NCI-H2171 treated with DMSO at 0.1 percent for 48 hours (cell line): Measurements from ENCODE around the gene SLC25A52.
"Not testable (repeated sequence)": the region's sequence is repeated elsewhere in the genome, so short reads cannot be mapped to it uniquely, and the experiment has no call there.

Source experiments
- DNase-seq: peaks from one replicate; lab custom pipeline; 2025; lab: John Stamatoyannopoulos, UW

SLC25A52 gene, protein sequence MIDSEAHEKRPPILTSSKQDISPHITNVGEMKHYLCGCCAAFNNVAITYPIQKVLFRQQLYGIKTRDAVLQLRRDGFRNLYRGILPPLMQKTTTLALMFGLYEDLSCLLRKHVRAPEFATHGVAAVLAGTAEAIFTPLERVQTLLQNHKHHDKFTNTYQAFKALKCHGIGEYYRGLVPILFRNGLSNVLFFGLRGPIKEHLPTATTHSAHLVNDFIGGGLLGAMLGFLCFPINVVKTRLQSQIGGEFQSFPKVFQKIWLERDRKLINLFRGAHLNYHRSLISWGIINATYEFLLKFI

DNA sequence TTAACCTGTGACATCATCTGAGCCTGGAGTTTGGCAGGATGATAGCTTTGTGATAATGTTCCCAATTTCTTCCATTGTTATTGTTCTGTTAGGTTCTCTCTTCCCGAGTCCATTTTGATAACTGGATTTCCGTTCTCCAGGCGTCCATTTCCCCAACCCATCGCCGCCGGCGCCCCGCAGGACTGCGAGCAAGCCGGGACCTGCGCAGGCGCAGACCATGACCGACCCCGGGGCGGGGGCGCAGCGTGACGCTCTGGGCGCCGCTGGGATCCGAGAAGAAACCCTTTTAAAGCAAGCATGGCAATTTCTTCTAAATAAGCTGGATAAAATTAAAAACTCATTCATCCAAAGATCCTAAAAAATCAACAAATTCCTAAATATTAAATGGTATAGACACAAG, at the start of gene SLC25A52:
TSS of gene SLC25A52 (minus strand) at position 186 of the 400 bp plus-strand sequence. CDS start 219 bp downstream, outside the sequence.
- no peak for DNase-seq

DNA sequence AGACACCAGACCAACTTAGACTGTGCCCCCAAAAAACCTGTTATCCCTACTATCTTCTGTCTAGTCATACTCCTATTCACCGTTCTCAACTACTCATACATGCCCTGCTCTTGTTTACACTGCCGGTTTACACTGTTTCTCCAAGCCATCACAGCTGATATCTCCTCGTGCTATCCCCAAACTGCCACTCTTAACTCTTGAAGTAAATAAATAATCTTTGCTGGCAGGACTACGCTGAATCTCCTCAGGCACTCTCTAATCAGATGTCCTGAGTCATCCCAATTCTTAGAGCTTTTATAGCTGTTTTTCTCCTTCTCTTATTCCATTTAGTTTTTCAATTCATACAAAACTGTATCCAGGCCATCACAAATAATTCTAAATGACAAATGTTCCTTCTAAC, 48.4 kb upstream of the SLC25A52 start:
- not testable (repeated sequence) for DNase-seq

DNA sequence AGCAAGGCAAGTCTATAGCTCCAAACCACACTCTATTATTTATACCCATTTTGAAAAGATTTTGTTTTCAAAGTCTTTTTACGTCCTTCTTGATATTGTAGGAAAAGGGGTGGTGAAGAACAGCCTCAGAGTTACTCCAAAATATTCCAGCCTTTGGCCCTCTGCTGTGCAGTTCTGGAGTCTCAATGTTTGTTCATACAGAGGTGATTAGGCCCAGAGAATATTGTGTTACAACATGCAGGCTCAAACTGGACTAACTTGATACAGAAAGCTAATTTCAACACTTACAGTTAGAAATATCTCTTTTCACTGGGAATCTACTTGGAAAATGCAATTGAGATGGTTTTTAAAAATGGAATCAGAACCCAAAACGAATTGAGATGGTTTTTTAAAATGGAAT, 40.4 kb upstream of the SLC25A52 start:
- DNase-seq = no peak

DNA sequence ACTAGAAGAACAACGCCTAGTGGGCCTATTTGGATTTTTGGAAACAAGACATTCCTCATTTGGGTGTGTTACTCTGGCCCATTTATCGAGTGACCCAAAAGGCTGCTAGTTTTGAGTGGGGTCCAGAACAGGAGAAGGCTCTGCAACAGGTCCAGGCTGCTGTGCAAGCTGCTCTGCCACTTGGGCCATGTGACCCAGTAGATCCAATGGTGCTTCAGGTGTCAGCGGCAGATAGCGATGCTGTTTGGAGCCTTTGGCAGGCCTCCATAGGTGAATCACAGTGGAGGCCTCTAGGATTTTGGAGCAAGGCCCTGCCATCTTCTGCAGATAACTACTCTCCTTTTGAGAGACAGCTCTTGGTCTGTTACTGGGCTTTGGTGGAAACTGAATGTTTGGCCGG, 38.6 kb upstream of the SLC25A52 start:
- not testable (repeated sequence) for DNase-seq

DNA sequence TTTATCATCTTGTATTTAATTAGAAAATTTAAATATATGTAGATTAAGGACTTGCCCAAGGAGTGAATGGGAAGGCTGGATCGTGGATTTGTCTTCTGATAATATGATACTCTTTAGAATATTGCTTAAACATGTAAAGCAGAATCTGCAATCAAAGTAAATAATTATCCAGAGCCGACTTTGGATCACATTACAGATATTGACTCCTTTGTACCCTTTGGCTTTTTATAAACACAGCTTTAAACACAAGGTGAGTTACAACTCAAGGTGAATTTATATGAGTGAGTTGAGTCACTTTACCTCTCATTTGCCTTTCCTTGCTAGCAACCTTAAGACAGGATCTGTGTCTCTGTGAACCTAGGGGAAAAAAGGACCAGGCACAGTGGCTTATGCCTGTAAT, 37.7 kb upstream of the SLC25A52 start:
- no peak for DNase-seq

DNA sequence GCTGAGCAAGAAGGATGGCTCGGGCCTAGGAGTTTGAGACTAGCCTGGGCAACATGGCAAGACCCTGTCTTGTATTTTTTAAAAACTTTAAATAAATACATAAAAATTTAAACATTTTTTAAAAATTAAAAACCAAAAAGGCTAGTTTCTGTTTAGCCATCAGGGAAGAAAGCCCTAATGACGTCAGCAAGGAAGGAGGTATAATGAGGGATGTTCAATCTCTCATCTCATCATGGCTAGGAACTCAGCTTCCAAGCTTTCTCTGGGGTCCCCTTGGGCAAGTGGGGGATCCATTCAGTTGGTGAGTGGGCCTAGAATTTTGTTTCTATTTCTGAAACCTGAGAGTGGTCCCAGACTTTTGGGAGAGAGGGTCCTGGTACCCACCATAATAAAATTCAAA, 35.1 kb upstream of the SLC25A52 start:
- DNase-seq = no peak

DNA sequence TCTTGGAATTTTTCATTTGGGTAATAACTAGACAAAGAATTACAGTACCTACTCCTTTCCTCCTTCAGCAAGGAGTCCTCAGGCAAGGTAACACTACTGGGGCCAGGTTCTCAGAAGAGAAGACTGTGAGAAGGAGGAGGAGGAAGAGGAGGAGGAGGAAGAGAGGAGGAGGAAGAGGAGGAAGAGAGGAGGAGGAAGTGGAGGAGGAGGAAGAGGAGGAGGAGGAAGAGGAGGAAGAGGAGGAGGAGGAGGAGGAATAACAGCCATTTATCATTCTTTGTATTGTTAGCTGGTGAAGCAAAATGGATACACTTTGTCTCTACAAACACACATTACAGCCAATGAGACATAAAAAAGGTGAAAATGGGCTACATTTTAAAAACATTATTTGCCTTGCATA, 32.9 kb upstream of the SLC25A52 start:
- no peak for DNase-seq

DNA sequence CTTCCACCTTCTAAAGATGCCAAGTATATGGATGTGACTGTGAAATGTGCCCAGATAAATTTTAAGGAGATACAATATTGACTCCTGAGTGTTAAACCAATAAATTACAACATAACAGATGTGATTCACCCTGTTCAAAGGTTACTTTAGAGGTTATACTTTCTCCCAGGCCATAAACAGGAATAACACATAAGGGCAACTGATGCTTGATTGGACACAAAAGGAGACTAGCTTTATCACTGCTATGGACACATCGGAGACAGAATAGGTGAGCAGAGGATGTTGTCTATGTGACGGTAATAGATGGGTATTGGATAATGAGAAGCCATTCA, 31.9 kb upstream of the SLC25A52 start:
- no peak for DNase-seq

DNA sequence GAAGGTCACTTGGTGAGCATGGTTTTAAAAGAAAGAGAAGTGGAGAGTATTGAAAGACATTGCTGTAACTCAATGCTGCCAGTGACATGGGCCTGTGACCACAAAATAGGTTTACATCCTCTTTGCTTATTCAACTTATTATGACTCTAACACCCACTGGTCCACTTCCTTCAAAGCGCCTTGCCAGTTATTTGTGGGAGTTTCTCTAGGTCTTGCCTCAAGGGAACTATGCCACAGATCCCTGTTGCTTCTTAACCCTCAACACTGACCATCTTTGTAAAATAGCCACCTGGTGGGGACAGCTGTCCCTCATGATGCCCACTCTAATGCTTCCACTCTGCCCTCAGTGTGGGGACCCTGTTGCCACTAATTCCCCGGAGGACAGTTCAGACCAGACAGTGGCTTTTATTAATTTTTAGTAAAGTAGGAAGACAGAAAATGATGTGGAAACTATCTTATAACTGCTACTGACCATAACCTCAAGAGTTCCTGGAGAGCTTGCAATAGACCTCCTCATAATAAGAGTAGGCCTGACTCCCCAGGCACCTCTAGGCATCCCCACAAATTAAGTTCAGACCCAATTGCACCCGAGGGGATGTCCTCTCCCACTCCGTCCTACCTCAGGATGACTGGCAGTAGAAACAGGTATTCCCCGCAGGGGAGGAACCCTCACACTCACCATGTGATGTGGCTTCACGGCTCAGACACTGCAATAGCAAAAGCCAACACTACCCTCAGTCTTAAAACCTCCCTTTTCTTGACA, 31.3 kb upstream of the SLC25A52 start:
- no peak for DNase-seq

DNA sequence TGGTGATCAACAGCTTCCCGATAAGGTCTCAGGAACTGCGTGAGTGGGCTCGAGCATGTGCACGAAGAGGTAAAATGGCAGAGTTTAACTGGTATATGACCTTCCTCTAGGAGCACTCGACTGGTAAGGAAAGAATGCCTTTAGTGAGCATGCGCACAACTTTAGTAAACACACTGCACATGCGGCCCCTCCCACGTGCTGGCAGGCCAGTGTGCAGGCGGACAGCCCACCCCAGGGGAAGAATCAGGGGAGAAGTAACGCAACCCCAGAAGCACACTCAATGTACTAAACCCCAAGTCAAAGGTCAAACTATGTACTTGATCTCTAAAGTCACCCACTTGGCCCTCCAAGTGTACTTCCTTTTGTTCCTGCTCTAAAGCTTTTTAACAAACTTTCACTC, 28.7 kb upstream of the SLC25A52 start:
- no peak for DNase-seq

DNA sequence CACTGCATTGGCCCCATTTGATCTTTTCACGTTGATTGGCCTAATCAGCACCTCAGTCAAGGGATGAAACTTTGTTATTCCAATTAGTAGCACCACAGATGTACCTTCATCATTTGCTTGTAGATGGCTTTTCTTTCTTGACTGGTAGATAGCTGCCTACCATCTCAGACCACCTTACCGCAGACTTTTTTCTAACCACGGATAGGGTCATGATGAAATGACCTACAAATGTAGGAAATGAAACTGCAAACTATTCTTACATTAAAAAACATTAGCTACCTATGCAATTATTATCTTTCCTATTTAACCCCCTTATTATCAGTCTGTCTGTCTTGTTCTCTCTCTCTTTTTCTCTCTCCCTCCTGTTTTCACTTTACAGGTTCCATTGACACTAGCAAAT, 22.4 kb upstream of the SLC25A52 start:
- no peak for DNase-seq

DNA sequence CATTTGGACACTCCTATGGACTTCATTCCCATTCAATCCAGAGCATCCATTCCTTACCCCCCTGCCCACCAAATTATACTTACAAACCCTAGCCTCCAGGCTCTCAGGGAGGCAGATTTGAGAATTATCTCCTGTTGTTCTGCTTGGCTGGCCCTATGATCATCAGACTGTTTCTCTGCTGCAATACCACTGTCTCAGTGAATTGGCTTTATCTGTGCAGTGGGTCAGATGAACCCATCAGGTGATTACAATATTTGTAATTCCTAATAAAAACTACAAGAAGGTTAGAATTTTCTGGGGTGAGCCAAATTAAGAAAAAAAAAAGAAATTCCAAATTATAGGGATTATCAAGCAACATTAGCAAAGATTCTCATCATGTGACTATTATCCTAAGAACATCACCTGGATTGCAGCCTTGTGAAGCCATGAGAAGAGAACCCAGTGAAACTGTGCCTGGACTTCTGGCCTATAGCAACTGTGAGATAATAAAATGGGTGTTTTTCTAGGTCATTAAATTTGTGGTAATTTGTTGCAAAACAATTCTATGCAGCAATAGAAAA, 17.8 kb upstream of the SLC25A52 start:
- DNase-seq = no peak

DNA sequence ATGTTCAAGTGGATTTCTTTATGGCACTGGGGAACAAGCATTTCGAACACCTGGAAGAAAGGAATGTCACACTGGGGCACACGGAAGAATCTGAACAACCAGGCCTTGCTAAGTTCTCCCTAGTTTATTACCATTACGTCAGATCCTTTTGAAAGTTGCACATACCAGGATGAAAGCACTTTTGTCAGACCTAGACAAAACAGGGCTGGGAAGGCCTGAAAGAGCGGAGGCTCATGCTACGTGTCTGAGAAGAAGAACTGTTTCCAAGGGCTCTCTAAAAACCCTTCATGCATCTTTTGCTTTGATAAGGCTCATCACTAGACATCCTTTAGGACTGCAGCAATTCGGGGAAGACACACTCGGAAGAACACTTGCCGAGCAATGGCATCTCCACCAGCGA, 15.4 kb upstream of the SLC25A52 start:
- DNase-seq = no peak

DNA sequence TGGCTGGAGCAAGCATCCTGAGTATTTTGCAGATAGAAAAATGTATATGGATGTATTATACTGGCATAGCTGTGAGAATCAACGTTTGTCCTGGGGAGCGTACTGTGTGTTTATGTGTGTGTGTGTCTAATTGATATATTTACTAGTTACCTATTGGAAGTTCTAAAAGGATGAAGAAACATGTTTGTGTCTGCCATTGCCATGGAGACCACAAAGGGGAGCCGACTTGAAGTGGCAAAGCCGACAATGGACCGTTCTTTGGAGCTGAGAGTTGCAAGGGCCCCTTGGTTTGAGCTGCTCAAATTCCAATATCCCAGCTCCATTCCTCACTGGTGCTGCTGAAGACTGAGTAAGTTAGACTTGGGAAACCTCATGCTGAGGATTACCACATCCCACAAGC, 14.3 kb upstream of the SLC25A52 start:
- DNase-seq = no peak

DNA sequence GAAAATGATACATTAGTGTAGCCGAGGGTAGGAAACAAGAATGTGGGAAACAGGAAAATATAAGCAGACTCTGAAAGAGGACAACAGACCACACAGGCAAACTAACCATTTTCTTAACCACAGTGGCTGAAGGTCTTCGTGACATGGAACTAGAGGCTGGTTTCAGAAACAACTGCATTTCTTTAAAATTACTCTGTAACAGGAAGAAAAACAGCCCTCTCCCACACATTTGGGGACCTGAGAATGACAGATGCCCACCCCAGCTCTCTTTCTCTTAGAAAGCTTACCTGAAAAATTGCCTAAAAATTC, 13.8 kb upstream of the SLC25A52 start:
- no peak for DNase-seq

DNA sequence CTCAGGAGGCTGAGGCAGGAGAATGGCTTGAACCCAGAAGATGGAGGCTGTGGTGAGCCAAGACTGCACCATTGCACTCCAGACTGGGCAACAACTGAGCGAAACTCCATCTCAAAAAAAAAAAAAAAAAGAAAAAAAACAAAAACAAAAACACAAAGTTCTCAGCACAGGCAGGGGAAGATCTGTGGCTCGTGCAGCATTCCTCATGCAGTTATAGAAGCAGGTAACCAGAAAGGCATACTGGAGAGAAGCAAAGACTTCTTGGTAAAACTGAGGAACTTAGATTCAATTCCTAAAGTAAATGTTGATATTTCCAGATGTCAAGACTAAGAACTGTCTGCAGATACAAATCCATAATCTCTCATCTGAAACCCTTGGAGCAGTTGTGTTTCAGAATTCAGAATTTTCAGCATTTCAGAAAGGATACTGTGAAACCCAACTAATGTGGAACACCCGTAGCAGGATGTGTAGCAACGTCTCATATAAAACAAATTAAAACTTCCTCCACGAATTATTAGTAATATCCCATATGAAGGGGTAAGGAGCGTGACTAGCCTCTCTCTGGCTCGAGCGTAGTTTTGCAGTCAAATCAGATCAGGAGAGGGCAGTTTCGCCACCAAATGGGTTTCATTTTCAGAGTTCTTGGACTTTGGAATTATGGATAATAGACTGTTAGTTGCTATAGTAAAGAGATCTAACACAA, 13.2 kb upstream of the SLC25A52 start:
- no peak for DNase-seq

DNA sequence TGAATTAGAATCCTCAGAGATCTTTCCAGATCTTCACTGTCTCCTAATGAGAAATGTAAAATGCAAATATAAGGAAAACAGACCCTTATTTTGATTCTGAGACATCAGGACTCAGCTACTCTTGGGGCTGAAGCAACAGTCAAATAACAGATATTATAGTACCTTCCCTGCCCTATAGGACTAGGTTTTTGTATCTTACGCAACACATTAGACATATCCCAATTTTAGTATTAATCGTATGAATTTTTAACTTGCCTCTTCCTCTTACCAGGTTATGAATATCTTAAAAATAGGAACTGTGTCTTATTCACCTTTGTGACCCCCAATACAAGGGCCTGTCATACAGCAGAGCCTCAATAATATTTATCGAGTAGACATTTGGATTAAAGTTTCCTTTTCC, 12.0 kb upstream of the SLC25A52 start:
- DNase-seq = no peak

DNA sequence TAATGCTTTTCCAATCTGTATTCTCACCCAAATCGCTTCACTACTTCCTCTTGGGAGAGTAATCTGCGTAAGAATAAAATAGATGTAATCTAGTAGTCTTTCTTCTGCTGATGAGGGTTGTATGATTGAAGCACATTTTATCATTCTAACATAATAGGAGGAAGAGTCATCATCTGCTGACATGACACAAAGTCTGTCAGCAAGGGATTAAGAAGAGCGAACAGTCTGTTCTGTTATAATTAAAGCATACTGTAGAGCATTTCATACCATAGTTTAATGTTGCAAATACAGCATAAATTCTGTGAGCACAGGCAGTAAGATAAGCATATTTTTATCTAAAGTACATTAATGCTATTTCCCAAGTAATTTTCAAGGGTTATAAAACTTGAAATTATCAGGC, 10.4 kb downstream of the SLC25A52 start:
- DNase-seq = no peak

DNA sequence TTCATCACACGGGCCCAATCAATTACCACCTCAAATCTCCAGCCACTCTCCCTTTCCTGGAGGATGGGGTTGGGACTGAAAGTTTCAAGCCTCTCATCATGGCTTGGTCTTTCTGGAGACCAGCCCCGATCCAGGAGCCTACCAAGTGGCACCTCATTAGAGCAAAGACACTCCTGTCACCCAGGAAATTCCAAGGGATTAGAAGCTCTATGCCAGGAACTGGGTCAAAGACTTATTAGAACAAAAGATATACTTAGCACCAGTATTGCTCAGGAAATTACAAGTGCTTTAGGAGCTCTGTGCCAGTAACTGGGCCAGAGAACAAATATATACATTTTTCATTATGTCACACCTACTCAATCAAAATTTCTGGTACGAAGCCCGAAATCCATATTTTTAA, 14.3 kb downstream of the SLC25A52 start:
- DNase-seq = no peak

DNA sequence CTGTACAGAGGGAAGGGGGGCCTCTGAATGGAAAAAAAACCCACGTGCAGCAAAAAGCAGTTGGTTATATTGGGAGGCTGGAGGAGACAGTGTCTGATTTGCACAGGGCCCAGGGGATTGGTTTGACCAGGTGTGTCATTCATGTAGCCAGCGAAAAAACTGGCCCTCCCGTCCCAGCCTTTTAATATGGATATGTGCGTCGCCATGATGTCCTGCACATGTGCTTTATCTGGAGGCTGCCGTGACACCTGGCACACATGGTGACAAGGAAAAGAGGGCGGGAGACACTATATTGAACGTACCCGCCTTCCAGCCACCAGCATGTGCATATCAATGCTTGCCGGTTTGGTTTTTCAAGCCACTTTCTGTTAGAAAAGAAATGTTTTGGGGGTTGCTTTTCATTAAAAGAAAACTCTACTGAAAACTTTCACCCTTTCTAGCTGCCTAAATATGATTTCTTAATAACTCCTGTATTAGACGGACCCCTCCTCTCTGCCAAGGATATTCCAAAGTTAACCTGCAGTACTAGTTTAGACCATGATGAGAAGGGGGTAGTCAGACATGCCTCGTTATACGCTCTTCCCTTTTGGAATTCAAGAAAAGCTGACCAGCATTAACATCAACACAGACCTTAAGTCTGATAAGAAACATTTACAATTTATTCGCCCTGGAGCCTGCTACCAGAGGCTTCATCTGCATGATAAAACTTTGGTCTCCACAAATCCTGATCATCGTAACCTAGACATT, 16.2 kb downstream of the SLC25A52 start:
- DNase-seq = no peak

DNA sequence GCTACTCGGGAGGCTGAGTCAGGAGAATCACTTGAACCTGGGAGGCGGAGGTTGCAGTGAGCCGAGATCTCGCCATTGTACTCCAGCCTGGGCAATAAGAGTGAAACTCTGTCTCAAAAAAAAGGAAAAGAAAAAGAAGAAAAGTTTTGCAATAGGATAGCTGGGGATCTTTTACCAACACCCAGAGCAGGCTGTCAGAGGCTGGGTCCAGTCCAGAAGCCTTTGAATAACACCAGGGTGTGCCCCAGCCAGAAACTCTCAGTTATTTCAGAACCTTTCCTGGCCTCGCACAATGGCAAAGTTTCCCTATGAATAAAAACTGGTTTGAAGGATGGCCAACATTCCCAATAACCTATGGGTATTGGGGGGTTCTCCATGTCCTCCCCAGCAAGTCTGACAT, 17.1 kb downstream of the SLC25A52 start:
- not testable (repeated sequence) for DNase-seq

DNA sequence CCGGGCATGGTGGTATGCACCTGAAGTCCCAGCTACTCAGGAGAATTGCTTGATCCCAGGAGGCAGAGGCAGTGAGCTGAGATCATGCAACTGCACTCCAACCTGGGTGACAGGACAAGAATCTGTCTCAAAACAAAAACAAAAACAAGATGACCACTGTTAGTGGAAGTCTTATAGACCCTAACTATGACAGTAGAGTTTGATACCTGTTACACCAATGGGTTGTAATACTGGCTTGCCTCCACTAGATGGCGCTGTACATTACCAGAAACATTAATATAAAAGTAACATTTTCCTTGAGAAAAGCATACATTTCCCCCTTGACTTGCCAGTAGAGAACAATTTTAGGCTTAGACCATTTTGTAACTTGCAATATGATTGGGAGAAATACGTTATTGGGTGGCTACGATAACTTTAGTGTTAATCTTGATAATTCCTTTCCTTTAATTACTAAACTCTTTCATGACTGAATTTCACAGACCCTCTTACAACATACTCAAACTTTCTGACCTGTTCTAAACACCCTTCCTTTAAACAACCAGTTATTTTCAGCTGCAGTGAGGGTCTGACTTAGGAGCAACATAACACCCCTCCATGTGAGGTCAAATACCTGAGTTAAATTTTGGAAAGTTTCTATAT, 19.5 kb downstream of the SLC25A52 start:
- peak; percentile 16 for DNase-seq
